Nephron progenitor cell (in vitro differentiated cells): ENCODE results near the gene NR3C2.
A peak's percentile ranks its signal among the peaks of the same experiment; 100 is the strongest.

Source experiments
- DNase-seq: peaks from one replicate; pipeline ENCODE4 v3.0.0; 2021
- H3K27ac Mint-ChIP-seq: 2 replicates; pipeline ENCODE4 v1.8.0; 2021; ENCODE audit warnings: mild to moderate bottlenecking, moderate library complexity, mixed read lengths
- H3K27me3 Mint-ChIP-seq: 2 replicates; pipeline ENCODE4 v1.8.0; 2021; ENCODE audit warnings: mild to moderate bottlenecking, low read depth, mixed read lengths; ENCODE audit not compliant: poor library complexity
- H3K36me3 Mint-ChIP-seq: 2 replicates; pipeline ENCODE4 v1.8.0; 2021; ENCODE audit warnings: low read depth, mixed read lengths
- H3K4me1 Mint-ChIP-seq: 2 replicates; pipeline ENCODE4 v1.8.0; 2021; ENCODE audit warnings: mixed read lengths
- H3K4me3 Mint-ChIP-seq: 2 replicates; pipeline ENCODE4 v1.8.0; 2021; ENCODE audit warnings: mild to moderate bottlenecking, moderate library complexity, mixed read lengths
- H3K9me3 Mint-ChIP-seq: 2 replicates; pipeline ENCODE4 v1.8.0; 2021; ENCODE audit warnings: mild to moderate bottlenecking, moderate library complexity, mixed read lengths
- TF ChIP-seq, protein P1 (sequence below): fragments of 200-600 bp; sonication (generic); IDR thresholded peaks from 2 replicates; pipeline ENCODE4 v1.5.0; 2021; ENCODE audit warnings: antibody characterized with exemption

Gene NR3C2

DNA sequence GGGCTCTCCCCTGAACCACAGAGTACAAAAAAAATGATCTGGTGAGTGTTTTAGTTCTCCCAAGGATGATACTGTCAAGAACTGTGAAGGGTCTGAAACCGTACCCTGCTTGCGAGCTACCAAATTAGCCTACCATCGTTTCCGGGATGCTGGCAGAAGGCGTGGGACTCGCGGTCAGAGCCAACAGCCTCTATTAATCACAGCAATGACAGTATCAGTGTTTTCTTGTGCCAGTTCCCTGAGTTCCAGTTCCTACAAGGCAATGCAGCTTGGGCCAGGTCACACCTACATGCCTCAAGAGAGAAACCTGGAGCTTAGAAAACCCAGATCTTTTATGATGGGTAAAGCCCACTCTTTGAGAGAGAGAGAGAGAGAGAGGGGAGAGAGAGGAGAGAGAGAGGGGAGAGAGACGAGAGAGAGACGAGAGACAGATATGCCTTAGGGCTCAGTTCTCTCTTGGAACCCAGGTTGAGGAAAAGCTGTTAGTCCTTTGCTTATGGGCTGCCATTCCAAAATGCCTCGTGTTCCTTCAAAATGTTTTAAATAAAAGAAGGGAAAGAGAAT is 382.5 kb downstream of the NR3C2 start:
- Mint-ChIP-seq H3K36me3 (peaks cover 15% of the 10 kb centered on the region), H3K27me3 (no peaks in the 10 kb centered on the region), H3K27ac (no peak overlapping the region), H3K4me3 (peak overlapping the region; percentile 69), H3K9me3 (no peaks in the 10 kb centered on the region), H3K4me1 (peaks cover 82% of the 10 kb centered on the region)
- no peak for DNase-seq
- TF ChIP-seq, protein P1, sequence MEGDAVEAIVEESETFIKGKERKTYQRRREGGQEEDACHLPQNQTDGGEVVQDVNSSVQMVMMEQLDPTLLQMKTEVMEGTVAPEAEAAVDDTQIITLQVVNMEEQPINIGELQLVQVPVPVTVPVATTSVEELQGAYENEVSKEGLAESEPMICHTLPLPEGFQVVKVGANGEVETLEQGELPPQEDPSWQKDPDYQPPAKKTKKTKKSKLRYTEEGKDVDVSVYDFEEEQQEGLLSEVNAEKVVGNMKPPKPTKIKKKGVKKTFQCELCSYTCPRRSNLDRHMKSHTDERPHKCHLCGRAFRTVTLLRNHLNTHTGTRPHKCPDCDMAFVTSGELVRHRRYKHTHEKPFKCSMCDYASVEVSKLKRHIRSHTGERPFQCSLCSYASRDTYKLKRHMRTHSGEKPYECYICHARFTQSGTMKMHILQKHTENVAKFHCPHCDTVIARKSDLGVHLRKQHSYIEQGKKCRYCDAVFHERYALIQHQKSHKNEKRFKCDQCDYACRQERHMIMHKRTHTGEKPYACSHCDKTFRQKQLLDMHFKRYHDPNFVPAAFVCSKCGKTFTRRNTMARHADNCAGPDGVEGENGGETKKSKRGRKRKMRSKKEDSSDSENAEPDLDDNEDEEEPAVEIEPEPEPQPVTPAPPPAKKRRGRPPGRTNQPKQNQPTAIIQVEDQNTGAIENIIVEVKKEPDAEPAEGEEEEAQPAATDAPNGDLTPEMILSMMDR, result no peak

DNA sequence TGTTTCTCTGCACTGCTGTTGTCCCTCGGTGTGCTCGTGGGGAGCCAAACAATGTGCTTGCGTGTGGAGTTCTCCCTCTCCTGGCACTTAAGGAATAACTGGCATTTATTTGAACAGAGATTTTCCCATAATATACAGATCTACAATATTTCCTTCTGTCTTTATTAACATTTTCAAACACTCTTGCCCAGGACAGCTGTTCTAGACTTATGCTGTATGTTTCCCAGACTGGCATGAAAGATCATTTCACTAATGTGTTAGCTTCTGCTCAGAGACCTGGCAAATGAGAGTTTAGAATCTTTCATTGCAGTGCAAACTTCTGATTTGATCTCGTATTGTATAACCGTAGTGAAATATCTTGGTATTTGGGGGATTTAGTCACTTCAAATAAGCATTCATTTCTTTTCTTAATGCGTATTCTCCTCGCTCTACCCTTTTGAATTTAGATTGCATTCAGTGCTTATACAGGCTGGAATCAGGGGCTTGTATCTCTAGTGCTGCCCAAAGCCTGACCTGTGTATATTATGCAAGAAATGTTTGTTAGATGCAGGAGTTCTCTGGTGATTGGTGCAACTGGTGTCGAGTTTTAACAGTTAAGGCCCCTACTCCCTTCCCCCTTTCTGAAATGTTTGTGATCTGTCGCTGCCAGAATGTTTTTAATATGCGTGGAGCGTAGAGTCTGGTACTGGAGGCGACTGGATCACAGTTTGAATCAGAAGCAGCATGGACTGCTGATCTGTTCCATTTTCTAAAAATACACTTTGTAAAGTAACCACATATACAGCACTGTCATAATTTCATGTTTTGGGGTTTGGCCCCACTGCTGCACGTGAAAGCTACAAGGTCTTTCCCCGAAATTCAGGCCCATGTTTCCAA is 384.0 kb downstream of the NR3C2 start:
- Mint-ChIP-seq H3K36me3 (peaks cover 5% of the 10 kb centered on the region), H3K27me3 (no peaks in the 10 kb centered on the region), H3K27ac (peak overlapping the region; percentile 83), H3K4me3 (no peak overlapping the region), H3K9me3 (no peaks in the 10 kb centered on the region), H3K4me1 (peaks cover 87% of the 10 kb centered on the region)
- TF ChIP-seq, protein P1, result no peak
- DNase-seq, result no peak

DNA sequence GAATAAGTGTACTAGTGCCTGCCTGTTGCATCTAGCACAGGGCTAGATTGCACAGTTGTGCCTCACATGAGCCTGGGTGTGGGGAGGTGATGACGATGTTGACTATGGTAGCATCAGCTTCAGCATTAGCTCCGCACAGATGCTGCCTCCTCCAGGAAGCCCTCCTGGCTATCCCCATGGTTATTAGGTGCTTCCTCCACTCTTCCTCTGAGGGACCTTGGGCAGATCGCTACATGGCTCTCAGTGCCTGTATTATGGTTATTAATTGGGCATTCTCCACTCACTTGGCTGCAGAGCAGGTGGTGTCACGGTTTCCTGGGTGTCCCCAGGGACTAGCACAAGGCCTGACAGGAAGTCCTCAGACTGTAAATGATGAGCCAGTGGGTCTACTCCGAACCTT is 384.7 kb downstream of the NR3C2 start:
- no peak for DNase-seq
- H3K27ac Mint-ChIP-seq, result no peak overlapping the region
- H3K9me3 Mint-ChIP-seq, result no peaks in the 10 kb centered on the region
- H3K36me3 Mint-ChIP-seq, result peaks cover 5% of the 10 kb centered on the region
- H3K4me3 Mint-ChIP-seq, result no peak overlapping the region
- peaks cover 93% of the 10 kb centered on the region for H3K4me1 Mint-ChIP-seq
- no peaks in the 10 kb centered on the region for H3K27me3 Mint-ChIP-seq
- TF ChIP-seq, protein P1, result no peak

DNA sequence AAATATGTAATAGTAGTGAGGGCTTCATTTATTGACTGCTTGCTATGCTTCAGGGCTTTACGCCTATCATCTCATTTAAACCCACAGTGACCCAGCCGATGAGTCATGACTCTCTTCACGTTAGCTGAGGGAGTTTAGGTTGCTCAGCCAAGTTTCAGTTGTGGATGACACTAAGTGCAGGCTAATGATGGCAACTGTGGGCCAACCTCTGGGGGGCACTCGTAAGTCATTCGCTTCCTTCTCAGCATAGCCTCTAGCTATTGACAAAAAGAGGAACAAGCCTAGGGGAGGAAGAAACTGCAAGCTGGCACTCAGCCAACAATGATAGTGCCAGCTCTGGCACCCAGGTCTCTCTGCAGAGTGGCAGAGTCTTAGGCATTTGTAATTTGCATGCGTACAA is 385.3 kb downstream of the NR3C2 start:
- H3K9me3 Mint-ChIP-seq, result no peaks in the 10 kb centered on the region
- no peak for DNase-seq

DNA sequence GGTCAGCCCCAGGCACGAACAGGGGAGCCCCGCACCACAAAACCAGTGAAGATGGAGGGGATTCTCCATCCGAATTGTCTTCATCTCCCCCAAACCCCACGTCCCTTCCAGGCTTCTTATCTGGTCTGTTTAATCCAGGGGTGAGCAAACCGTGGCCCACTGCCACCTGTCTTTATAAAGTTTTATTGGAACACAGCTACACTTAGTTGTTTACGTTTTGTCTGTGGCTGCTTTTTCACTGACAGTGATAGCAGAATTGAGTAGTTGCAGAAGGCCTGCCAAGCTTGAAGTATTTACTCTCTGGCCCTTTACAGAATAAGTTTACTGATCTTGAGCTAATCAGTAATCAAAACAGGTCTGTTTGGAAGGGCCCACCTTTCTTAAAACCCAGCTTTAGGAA is 386.4 kb downstream of the NR3C2 start:
- H3K4me3 Mint-ChIP-seq, result no peak overlapping the region
- peaks cover 90% of the 10 kb centered on the region for H3K4me1 Mint-ChIP-seq
- TF ChIP-seq, protein P1, result no peak
- peaks cover 5% of the 10 kb centered on the region for H3K36me3 Mint-ChIP-seq
- peak overlapping the region; percentile 34 for H3K27ac Mint-ChIP-seq
- peaks cover under 1% of the 10 kb centered on the region for H3K9me3 Mint-ChIP-seq
- DNase-seq, result no peak
- H3K27me3 Mint-ChIP-seq, result peaks cover 2% of the 10 kb centered on the region

More for the DNA sequence above, 385.3 kb downstream of the NR3C2 start:
- Mint-ChIP-seq H3K27me3 (no peaks in the 10 kb centered on the region), H3K4me3 (no peak overlapping the region), H3K4me1 (peaks cover 93% of the 10 kb centered on the region), H3K36me3 (peaks cover 5% of the 10 kb centered on the region), H3K27ac (no peak overlapping the region)
- TF ChIP-seq, protein P1, result no peak

DNA sequence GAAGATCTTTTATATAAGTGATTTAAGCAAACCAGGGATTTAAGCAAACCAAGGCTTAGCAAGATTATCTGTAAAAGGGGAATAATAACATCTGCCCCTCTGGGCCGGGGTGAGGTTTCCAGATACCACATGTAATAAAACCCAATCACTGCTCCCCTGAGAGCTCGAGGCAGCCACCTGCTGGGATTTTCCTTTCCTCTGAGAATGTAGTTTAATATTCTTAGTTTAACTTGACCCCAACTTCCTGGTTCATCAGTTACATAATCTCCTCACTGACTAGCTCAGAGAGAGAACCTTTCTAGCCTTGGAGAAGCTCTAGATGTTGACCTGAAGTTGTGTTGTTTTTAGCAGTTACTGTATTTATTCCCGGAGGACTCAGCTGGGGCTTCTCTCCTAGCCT is 387.9 kb downstream of the NR3C2 start:
- Mint-ChIP-seq H3K27ac (peak overlapping the region; percentile 81), H3K36me3 (peaks cover 14% of the 10 kb centered on the region), H3K4me1 (peaks cover 79% of the 10 kb centered on the region), H3K4me3 (no peak overlapping the region), H3K27me3 (peaks cover 2% of the 10 kb centered on the region), H3K9me3 (peaks cover 6% of the 10 kb centered on the region)
- no peak for DNase-seq
- TF ChIP-seq, protein P1, result no peak
